Measurements from ENCODE around the gene RNASET2. TPM values are rescaled to one million over a fixed set of nuclear protein-coding genes. Genes with fewer than 3 reads are reported as not detected.

The RNASET2 gene
- polyA plus RNA-seq, 2 of the 4 experiments (the other 2 are of a cell fraction), result 9.3 to 11.2 TPM

- ChIA-PET CTCF (no interaction called here), POLR2A (no interaction called here)
- Histone ChIP-seq H3K4me2 (no peak overlapping the region), H3K9me3 (no peaks in the 10 kb centered on the region), H3K4me1 (no peaks in the 10 kb centered on the region), H3K27ac (no peak overlapping the region), H3K4me3 (no peak overlapping the region)
- DNase-seq (ENCODE audit: low read depth in 1 of 2, low spot score in 1 of 2) (no peak), FAIRE-seq (no peak), ATAC-seq (no peak)
- no peak for TF ChIP-seq HMGXB4 (CRISPR knock-in tag; IDR thresholded peaks at IDR 0.05; ENCODE audit: borderline replicate concordance)
- no peak for TF ChIP-seq RARB (CRISPR knock-in tag; IDR thresholded peaks at IDR 0.05)
- TF ChIP-seq BHLHE40 (IDR thresholded peaks at IDR 0.05; ENCODE audit: low read depth, low read length), result no peak
- WGBS (ENCODE audit: missing lambda C conversion rate), result 85% methylated on average over 5 of the region's 5 CpGs
Observed at GRCh38 chr6:166911248-166911677, 45.1 kb downstream of the RNASET2 start.

- WGBS (ENCODE audit: missing lambda C conversion rate), result 74% methylated on average over 7 of the region's 7 CpGs
- ATAC-seq (no peak), FAIRE-seq (no peak), DNase-seq (ENCODE audit: low read depth in 1 of 2, low spot score in 1 of 2) (no peak)
- POLR2A ChIA-PET, result no interaction called here
- H3K27ac ChIP-seq, result no peak overlapping the region
- no peak for TF ChIP-seq RCOR1 (IDR thresholded peaks at IDR 0.05; ENCODE audit: low read depth, low read length)
- no peak for TF ChIP-seq NFE2L2 (conservative IDR thresholded peaks at IDR 0.05; ENCODE audit: low read length)
- TF ChIP-seq SMC3 (IDR thresholded peaks at IDR 0.05), result no peak
- no peak for TF ChIP-seq KDM5A (IDR thresholded peaks at IDR 0.05)
- no peak for TF ChIP-seq JUNB (IDR thresholded peaks at IDR 0.05)
- TF ChIP-seq ZC3H11A (IDR thresholded peaks at IDR 0.05), result no peak
- H3K4me2 ChIP-seq, result no peak overlapping the region
- CTCF ChIA-PET, result no interaction called here
- no peaks in the 10 kb centered on the region for H3K9me3 ChIP-seq
- H3K4me3 ChIP-seq, result no peak overlapping the region
- no peaks in the 10 kb centered on the region for H3K4me1 ChIP-seq
Observed at GRCh38 chr6:166910601-166911000, 45.7 kb downstream of the RNASET2 start.

- Histone ChIP-seq H3K9me3 (no peaks in the 10 kb centered on the region), H3K4me3 (no peak overlapping the region), H3K4me2 (no peak overlapping the region), H3K27ac (no peak overlapping the region), H3K4me1 (no peaks in the 10 kb centered on the region)
- no peak for TF ChIP-seq ATOH8 (CRISPR knock-in tag; IDR thresholded peaks at IDR 0.05; ENCODE audit: low read depth)
- no peak for TF ChIP-seq JUNB (IDR thresholded peaks at IDR 0.05)
- TF ChIP-seq RARB (CRISPR knock-in tag; IDR thresholded peaks at IDR 0.05), result no peak
- no peak for TF ChIP-seq NFE2L2 (conservative IDR thresholded peaks at IDR 0.05; ENCODE audit: low read length)
- TF ChIP-seq REST (IDR thresholded peaks at IDR 0.05), result no peak
- TF ChIP-seq POLR2A (IDR thresholded peaks at IDR 0.05; ENCODE audit: low read length), result no peak
- TF ChIP-seq SMC3 (IDR thresholded peaks at IDR 0.05), result no peak
- no peak for TF ChIP-seq FOXS1 (CRISPR knock-in tag; IDR thresholded peaks at IDR 0.05)
- no peak for TF ChIP-seq PHF8 (IDR thresholded peaks at IDR 0.05; ENCODE audit: borderline replicate concordance, low read depth)
- no peak for TF ChIP-seq FOSL2 (IDR thresholded peaks at IDR 0.05)
- no peak for TF ChIP-seq FOSL2 (CRISPR knock-in tag; IDR thresholded peaks at IDR 0.05)
- no peak for TF ChIP-seq BCL3 (IDR thresholded peaks at IDR 0.05)
- TF ChIP-seq FOSB (CRISPR knock-in tag; IDR thresholded peaks at IDR 0.05), result no peak
- no peak for TF ChIP-seq KDM1A (IDR thresholded peaks at IDR 0.05; ENCODE audit: low read depth)
- TF ChIP-seq RAD21 (conservative IDR thresholded peaks at IDR 0.05 in 1 of 2, IDR thresholded peaks at IDR 0.05 in 1 of 2), result no peak
- TF ChIP-seq CHD4 (IDR thresholded peaks at IDR 0.05; ENCODE audit: borderline replicate concordance), result no peak
- TF ChIP-seq CBX2 (IDR thresholded peaks at IDR 0.05; ENCODE audit: borderline replicate concordance, low read depth), result no peak
- ChIA-PET POLR2A (no interaction called here), CTCF (interaction anchor here (1.6 kb wide), 1 partner anchor 81 kb away, joined by 4 read pairs; no protein-coding TSS in a partner anchor)
- no peak for DNase-seq (ENCODE audit: low read depth in 1 of 2, low spot score in 1 of 2)
- 49% methylated on average over 2 of the region's 2 CpGs for WGBS (ENCODE audit: missing lambda C conversion rate)
- ATAC-seq, result no peak
- no peak for FAIRE-seq
Observed at GRCh38 chr6:166908811-166909210, 47.5 kb downstream of the RNASET2 start.

All from A549 (cell line).